Transverse colon (tissue), 4 donors: ENCODE measurements around the gene TBC1D9.

Source experiments
- EP300 ChIP-seq: sonication (generic); formaldehyde crosslinking; IDR thresholded peaks from one replicate; pipeline ENCODE4 v1.6.1; 2017; ENCODE audit warnings: antibody characterized with exemption, low read depth
- POLR2A ChIP-seq: fragments of 450-650 bp; IDR thresholded peaks from one replicate; pipeline ENCODE4 v1.6.1; 2016; ENCODE audit warnings: antibody characterized with exemption, mild to moderate bottlenecking, moderate library complexity
- POLR2AphosphoS5 ChIP-seq, 3 donors: sonication (generic); formaldehyde crosslinking; IDR thresholded peaks; one replicate each; pipeline ENCODE4 v1.6.1; 2016; ENCODE audit warnings: antibody characterized with exemption in 3 of 3
- TF ChIP-seq, protein P1 (sequence below), 5 experiments: fragments of 200-600 bp in 3 of 5; fragments of 450-650 bp in 2 of 5; sonication (generic) in 3 of 5; IDR thresholded peaks; 1 replicate in 2 of 5; 2 replicates in 3 of 5; pipeline ENCODE4 v1.5.1; 2016 to 2017; ENCODE audit warnings: antibody characterized with exemption in 5 of 5, inconsistent platforms in 3 of 5, mild to moderate bottlenecking in 2 of 5, moderate library complexity in 1 of 5

DNA sequence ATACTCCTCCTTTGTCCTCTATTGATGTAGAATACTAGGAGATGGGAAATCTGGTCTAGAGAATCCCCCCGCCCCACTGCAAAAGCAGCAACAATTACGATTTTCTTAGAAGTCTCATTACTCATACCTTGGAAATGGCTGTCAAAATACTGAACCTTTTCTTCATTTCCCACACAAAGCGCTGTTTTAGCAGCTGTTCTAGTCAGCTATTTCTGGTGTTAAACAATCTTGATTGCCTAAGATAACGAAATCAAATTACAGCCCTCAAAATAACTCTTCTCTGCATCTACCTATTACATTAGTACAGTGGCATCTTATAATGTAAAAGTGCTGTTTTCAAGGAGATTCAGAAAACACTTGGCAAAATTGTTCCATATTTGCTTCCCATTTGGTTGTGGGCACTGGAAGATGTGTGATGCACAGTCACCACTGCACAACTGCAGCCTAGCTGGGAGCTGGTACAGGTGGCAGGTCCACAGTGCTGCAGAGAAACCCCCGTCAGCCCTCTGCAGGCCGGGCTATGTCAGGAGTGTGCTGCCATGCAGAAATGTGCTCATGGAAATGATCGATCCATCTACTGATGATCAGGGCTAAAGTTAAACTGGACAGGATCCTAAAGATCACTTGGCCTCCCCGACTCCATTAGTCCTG is 50.4 kb downstream of the TBC1D9 start:
- TF ChIP-seq, protein P1, sequence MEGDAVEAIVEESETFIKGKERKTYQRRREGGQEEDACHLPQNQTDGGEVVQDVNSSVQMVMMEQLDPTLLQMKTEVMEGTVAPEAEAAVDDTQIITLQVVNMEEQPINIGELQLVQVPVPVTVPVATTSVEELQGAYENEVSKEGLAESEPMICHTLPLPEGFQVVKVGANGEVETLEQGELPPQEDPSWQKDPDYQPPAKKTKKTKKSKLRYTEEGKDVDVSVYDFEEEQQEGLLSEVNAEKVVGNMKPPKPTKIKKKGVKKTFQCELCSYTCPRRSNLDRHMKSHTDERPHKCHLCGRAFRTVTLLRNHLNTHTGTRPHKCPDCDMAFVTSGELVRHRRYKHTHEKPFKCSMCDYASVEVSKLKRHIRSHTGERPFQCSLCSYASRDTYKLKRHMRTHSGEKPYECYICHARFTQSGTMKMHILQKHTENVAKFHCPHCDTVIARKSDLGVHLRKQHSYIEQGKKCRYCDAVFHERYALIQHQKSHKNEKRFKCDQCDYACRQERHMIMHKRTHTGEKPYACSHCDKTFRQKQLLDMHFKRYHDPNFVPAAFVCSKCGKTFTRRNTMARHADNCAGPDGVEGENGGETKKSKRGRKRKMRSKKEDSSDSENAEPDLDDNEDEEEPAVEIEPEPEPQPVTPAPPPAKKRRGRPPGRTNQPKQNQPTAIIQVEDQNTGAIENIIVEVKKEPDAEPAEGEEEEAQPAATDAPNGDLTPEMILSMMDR (IDR thresholded peaks at IDR 0.05) = no peak
- TF ChIP-seq POLR2A (no peak), EP300 (no peak), POLR2AphosphoS5 (IDR thresholded peaks at IDR 0.05) (no peak)
